H1 (cell line): Measurements from ENCODE around the gene PKD2. TPM values are rescaled to one million over a fixed set of nuclear protein-coding genes. Genes with fewer than 3 reads are reported as not detected.

ENCODE experiments used
- CHD1 ChIP-seq: IDR thresholded peaks from 2 replicates; pipeline ENCODE4 v1.6.1; 2012; ENCODE audit warnings: low read depth, low read length, improper control_type of control experiment
- EZH2 ChIP-seq: fragments of 200-600 bp; sonication (generic); IDR thresholded peaks from 2 replicates; pipeline ENCODE4 v1.7.1; 2012; ENCODE audit warnings: low read depth, mild to moderate bottlenecking, moderate library complexity, low read length, inconsistent platforms; ENCODE audit not compliant: severe bottlenecking
- POU5F1 ChIP-seq: IDR thresholded peaks from 2 replicates; pipeline ENCODE4 v1.6.1; 2011; ENCODE audit warnings: low read depth, mild to moderate bottlenecking, low read length, moderate library complexity
- RNF2 ChIP-seq: fragments of 200-900, 300-1000 bp; sonication (generic); IDR thresholded peaks from 2 replicates; pipeline ENCODE4 v1.7.1; 2016; ENCODE audit warnings: borderline replicate concordance, low read depth, mild to moderate bottlenecking, antibody characterized with exemption, low read length; ENCODE audit not compliant: poor library complexity, severe bottlenecking; ENCODE audit errors: missing control alignments
- SIRT6 ChIP-seq: IDR thresholded peaks from one replicate; pipeline ENCODE4 v1.7.1; 2012; ENCODE audit warnings: low read length, inconsistent platforms
- TCF12 ChIP-seq: IDR thresholded peaks from 2 replicates; pipeline ENCODE4 v1.6.1; 2011; ENCODE audit warnings: low read depth, mild to moderate bottlenecking, low read length
- polyA plus RNA-seq, 7 experiments: library from polyadenylated mRNA; depleted of rRNA in 3 of 7; stranded (reverse) in 5 of 7; unstranded in 2 of 7; fragments of >200 nt in 5 of 7; fragments of 200-250 nt in 2 of 7; gene quantifications; 1 replicate in 5 of 7; 2 replicates in 1 of 7; 4 replicates in 1 of 7; pipeline versions ENCODE4 v1.2.1 to v1.2.3, GENCODE V29; 2011 to 2013; ENCODE audit warnings: missing spikeins in 2 of 7, mixed read lengths in 2 of 7
- total RNA-seq: library from RNA; stranded (reverse); fragmentation: NEBNext Ultra II Directional; extraction: Animal tissue kit (Norgen Biotek cat#: 25700); gene quantifications from 2 replicates; pipeline ENCODE4 v1.2.1, GENCODE V29; 2021

Gene PKD2
- total and polyA plus RNA-seq, 2 of the 8 experiments (the other 6 are each of a cell fraction or from before 2014, with no cell fraction given), result 16.0 to 32.0 TPM

- TF ChIP-seq TCF12, result no peak
- no peak for TF ChIP-seq CHD1
- TF ChIP-seq EZH2, result no peak
- TF ChIP-seq POU5F1, result no peak
- no peak for TF ChIP-seq SIRT6
- TF ChIP-seq RNF2, result no peak
Measured at GRCh38 chr4:88017516-88018297, 10.3 kb downstream of the PKD2 start (continued).
